WERI-Rb-1 (cell line): ENCODE results near the gene CXCL1.

Source experiments
- DNase-seq: peaks from one replicate; pipeline ENCODE4 v3.0.0-alpha.2; 2020
- H3K27ac ChIP-seq: fragments of 250-450 bp; sonication (Bioruptor Pico); 2 replicates; pipeline ENCODE4 v1.5.1; 2020; ENCODE audit warnings: mild to moderate bottlenecking, moderate library complexity
- H3K27me3 ChIP-seq: fragments of 250-450 bp; sonication (Bioruptor Pico); 2 replicates; pipeline ENCODE4 v1.5.1; 2021; ENCODE audit warnings: mild to moderate bottlenecking, low read depth, moderate library complexity; ENCODE audit not compliant: insufficient read depth, severe bottlenecking
- H3K36me3 ChIP-seq: fragments of 250-450 bp; sonication (Bioruptor Pico); 2 replicates; pipeline ENCODE4 v1.5.1; 2020; ENCODE audit warnings: mild to moderate bottlenecking, moderate library complexity
- H3K4me3 ChIP-seq: 2 replicates; pipeline ENCODE4 v1.5.1; 2011; ENCODE audit warnings: low read depth, mild to moderate bottlenecking, control low read depth, low read length
- H3K9me3 ChIP-seq: fragments of 250-450 bp; sonication (Bioruptor Pico); 2 replicates; pipeline ENCODE4 v1.5.1; 2021; ENCODE audit warnings: mild to moderate bottlenecking, moderate library complexity; ENCODE audit not compliant: severe bottlenecking
- CTCF ChIP-seq: IDR thresholded peaks from 2 replicates; pipeline ENCODE4 v1.5.1; 2011; ENCODE audit warnings: low read depth, mild to moderate bottlenecking, control low read depth, inconsistent platforms, low read length

Gene CXCL1

GRCh38 chr4:73885574-73886267 lies 16.5 kb downstream of the CXCL1 start:
- no peak overlapping the region for H3K27ac ChIP-seq
- no peaks in the 10 kb centered on the region for H3K36me3 ChIP-seq
- DNase-seq, result no peak
- H3K27me3 ChIP-seq, result no peaks in the 10 kb centered on the region
- no peak for TF ChIP-seq CTCF
- H3K9me3 ChIP-seq, result no peaks in the 10 kb centered on the region
- no peak overlapping the region for H3K4me3 ChIP-seq

GRCh38 chr4:73891326-73891725 lies 22.1 kb downstream of the CXCL1 start:
- DNase-seq, result no peak
- no peak overlapping the region for H3K27ac ChIP-seq
- H3K4me3 ChIP-seq, result no peak overlapping the region
- TF ChIP-seq CTCF, result no peak
- H3K9me3 ChIP-seq, result no peaks in the 10 kb centered on the region
- no peaks in the 10 kb centered on the region for H3K27me3 ChIP-seq
- no peaks in the 10 kb centered on the region for H3K36me3 ChIP-seq

- Histone ChIP-seq H3K36me3 (no peaks in the 10 kb centered on the region), H3K9me3 (no peaks in the 10 kb centered on the region), H3K27me3 (no peaks in the 10 kb centered on the region), H3K27ac (no peak overlapping the region), H3K4me3 (no peak overlapping the region)
- TF ChIP-seq CTCF, result no peak
- DNase-seq, result no peak
Observed at GRCh38 chr4:73891739-73892405, 22.7 kb downstream of the CXCL1 start.

GRCh38 chr4:73892966-73893365 lies 23.8 kb downstream of the CXCL1 start:
- no peak overlapping the region for H3K27ac ChIP-seq
- H3K4me3 ChIP-seq, result no peak overlapping the region
- no peaks in the 10 kb centered on the region for H3K9me3 ChIP-seq
- no peaks in the 10 kb centered on the region for H3K27me3 ChIP-seq
- H3K36me3 ChIP-seq, result no peaks in the 10 kb centered on the region
- TF ChIP-seq CTCF, result no peak
- DNase-seq, result no peak

GRCh38 chr4:73894001-73894400 lies 24.8 kb downstream of the CXCL1 start:
- H3K4me3 ChIP-seq, result no peak overlapping the region
- DNase-seq, result no peak
- TF ChIP-seq CTCF, result no peak
- H3K36me3 ChIP-seq, result no peaks in the 10 kb centered on the region
- no peak overlapping the region for H3K27ac ChIP-seq
- no peaks in the 10 kb centered on the region for H3K9me3 ChIP-seq
- no peaks in the 10 kb centered on the region for H3K27me3 ChIP-seq
